Activated T-helper 9 cell treated with anti-CD3 and anti-CD28 coated beads, Interleukin-2, amount 50 U/mL, for 16 hours (primary cell): ENCODE measurements around the gene HMOX1.
"Not testable (repeated sequence)": the region's sequence is repeated elsewhere in the genome, so short reads cannot be mapped to it uniquely, and the experiment has no call there.

Source experiments
- DNase-seq: peaks from one replicate; pipeline ENCODE4 v3.0.0-alpha.2; 2020; ENCODE audit warnings: low read depth

The HMOX1 gene

DNA sequence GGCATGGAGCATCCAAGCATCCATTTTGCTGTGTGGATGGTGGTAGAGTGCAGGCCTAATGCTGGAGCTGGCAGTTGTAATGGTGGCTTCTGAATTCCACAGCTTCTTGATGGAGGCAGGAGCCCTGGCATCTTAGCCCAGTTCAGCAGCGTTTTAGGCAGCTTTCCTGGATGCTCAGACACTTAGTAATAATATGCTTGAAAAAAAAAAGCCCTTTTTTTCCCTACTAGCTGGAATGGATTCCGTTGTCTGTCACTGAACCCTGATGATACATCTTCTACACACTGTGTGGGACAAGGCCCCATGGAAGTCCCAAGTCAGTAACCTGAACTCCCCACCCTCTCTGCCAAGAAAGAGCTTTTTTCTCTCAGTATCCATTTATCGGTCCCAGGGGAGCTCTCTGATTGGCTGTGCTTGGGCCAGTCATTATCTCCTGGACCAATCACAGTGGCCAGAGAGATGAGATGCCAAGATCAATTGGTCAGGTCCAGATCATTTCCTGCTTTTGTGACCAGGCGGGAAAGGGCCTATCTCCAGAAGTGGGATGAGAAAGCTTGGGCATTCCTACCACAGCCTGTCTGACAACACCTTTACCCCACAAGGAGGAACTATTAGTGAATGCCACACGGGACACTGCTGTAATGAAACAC, 53.3 kb downstream of the HMOX1 start:
- no peak for DNase-seq

DNA sequence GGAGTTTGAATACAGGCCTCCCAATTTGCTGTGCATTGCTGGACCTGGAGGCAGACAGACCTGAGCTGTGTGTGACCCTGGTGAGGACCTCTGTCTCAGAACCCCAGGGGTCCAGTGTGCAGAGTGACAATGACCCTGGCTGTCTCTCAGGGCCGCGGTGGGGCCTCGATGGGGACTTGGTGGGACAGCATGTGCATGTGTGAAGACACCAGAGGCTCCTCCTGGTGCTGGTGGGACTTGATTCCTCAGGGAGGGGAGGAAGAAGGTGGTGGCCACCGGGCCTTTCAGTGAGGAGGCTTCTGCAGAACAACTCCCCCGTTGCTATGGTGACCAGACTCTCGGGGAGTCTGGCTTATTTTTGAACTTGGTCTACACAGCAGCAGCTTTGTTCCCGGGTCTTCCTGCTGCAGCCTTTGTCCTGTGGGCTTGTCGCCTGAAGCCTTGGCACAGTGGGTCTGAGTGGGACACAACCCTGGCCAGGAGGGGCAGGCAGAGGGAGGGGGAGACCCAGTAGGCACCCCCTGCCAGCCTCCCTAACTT, 54.4 kb downstream of the HMOX1 start:
- no peak for DNase-seq

DNA sequence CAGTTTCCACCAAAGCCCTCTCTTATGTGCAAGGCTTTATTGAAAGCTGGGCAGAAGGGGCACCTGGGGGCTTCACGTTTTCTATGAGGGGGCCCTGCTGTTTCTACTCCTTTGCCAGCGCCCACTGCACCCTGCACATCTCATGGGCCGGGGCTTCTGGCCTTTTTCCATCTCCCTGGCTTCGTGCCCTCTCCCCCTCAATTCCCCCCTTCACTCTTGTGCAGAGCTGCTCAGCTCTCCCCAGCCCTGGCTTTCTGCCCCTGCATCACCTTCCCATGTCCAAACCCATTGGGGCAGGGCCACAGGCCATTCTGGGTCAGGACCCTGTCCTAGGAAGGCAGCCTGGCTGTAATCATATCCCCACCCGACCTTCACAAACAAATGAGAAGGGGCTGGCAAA, 55.5 kb downstream of the HMOX1 start:
- no peak for DNase-seq

DNA sequence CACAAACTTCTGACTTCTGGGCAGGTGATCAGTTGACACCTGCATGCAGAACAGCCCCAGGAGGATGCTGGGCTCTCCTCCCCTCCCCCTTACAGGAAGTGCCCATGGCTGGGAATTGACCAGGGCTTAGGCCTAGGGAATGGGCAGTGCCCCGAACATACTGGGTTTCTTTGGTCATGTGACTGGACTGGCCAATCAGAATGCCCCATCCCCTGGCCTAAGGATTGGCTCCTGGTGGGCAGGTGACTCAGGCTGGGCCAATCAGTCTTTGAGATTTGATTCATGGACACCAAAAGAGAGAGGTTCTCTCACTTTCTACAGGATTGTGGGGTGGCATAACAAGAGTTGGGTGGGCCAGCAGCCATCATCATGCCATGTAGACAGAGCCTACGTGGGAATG, 56.2 kb downstream of the HMOX1 start:
- DNase-seq = no peak

DNA sequence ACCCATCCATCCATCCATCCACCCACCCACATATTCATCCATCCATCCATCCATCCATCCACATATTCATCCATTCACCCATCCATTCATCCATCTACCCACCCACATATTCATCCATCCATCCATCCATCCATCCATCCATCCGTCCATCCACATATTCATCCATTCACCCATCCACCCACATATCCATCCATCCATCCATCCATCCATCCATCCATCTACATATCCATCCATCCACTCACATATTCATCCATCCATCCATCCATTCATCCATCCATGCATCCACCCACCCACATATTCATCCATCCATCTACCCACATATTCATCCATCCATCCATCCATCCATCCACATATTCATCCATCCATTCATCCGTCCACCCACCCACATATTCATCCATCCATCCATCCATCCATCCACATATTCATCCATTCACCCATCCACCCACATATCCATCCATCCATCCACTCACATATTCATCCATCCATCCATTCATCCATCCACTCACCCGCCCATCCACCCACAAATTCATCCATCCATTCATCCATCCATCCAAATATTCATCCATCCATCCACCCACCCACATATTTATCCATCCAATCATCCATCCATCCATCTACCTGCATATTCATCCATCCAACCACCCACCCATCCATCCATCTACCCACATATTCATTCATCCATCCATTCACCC, 57.9 kb downstream of the HMOX1 start:
- not testable (repeated sequence) for DNase-seq

DNA sequence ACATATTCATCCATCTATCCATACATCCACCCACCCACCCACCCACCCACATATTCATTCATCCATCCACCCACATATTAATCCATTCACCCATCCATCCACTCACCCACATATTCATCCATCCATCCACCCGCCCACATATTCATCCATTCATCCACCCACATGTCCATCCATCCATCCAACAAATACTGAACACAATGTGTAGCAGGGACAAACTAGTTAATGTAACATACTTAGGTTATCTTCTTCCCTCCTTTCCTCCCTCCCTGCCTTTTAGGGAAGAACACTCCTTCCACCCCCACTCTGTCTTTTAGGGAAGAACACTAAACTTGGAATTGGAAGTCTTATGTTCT, 58.4 kb downstream of the HMOX1 start:
- no peak for DNase-seq

DNA sequence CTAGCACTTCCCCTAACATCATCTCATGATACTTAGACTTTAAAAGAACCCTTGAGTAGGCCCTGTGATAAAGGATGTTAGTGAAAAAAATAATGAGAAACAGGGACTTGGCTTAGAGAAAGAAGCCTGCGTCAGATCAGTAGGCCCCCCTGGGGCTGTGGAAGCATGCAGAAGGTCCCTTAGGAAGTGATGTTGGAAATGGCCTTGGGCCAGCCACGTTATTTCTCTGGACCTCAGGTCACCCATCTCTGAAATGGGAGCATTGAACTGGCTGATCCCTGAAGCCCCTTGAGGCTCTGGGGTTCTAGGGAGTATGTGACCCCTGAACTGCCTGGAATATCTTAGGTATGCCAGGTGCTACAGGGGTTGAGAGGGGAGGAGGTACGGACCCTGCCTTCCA, 59.2 kb downstream of the HMOX1 start:
- DNase-seq = no peak

DNA sequence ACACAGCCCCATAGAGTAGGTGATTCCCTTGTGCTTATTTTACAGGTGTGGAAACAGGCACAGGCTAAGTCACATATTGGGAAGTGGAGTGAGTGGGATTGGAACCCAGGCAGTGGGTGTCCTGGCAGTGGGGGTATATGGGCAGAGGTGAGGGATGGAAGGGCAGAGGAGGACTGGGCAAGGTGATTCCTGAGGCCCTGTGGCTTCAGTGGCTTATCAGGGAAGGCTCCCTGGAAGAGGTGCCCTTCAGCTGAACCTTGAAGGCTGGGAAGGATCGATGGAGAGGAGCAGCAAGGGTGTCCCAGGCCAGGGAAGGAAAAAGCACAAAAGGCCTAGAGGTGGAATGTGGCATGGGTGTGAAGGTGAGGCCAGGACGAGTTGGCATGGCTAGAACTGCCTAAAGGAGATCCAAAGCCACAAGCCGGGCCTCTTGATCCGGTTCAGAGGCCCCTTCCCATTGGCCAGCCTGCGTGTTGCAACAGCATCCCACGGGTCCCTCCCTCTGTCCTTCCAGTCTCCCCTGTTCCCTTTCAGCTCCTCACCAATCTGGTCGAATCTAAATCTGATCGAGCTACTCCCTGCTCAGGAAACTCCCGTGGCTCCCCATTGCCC, 60.7 kb downstream of the HMOX1 start:
- no peak for DNase-seq

DNA sequence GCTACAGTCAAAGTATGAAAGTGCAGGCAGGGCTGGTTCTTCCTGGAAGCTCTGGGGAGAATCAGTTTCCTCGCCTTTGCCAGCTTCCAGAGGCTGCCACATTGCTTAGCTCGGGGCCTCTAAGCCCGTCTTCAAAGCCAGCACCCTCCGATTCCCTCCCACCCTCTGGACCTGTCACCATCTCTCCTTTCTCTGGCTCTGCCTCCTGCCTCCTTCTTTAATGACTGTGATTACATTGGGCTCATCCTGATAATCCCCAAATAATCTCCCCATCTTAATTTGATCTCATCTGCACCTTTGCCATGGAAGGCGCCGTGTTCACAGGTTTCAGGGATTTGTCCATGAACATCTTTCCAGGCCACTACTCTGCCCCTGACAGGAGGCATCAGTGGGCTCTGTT, 61.6 kb downstream of the HMOX1 start:
- no peak for DNase-seq

DNA sequence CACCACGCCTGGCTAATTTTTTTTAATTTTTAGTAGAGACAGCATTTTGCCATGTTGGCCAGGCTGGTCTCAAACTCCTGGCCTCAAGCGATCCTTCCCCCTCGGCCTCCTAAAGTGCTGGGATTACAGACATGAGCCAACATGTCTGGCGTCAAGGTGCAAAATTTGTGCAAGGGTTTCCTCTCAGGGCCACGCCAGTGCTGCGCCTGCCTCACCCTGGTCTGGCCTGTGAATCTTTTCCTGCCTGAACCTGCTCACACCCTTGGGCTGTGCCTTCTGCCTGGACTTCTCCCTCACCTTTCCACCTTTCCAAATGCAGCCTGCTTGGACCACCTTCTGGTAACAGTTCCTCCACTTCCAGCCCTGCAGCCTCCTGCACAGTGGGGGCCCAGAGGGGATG, 62.4 kb downstream of the HMOX1 start:
- no peak for DNase-seq
